BLaER1 (cell line): ENCODE data around the gene SPNS1.
A peak's percentile ranks its signal among the peaks of the same experiment; 100 is the strongest.

Experiments used
- H3K27ac ChIP-seq: shearing (Covaris generic); formaldehyde crosslinking; 2 replicates; pipeline ENCODE4 v1.8.1; 2022
- H3K27me3 ChIP-seq: shearing (Covaris generic); formaldehyde crosslinking; 2 replicates; pipeline ENCODE4 v1.8.1; 2022
- H3K36me3 ChIP-seq: shearing (Covaris generic); formaldehyde crosslinking; 2 replicates; pipeline ENCODE4 v1.8.1; 2022
- H3K4me1 ChIP-seq: shearing (Covaris generic); formaldehyde crosslinking; 2 replicates; pipeline ENCODE4 v1.8.1; 2022
- H3K4me2 ChIP-seq: shearing (Covaris generic); formaldehyde crosslinking; 2 replicates; pipeline ENCODE4 v1.8.1; 2022
- H3K4me3 ChIP-seq: shearing (Covaris generic); formaldehyde crosslinking; 2 replicates; pipeline ENCODE4 v1.8.1; 2022
- H3K9ac ChIP-seq: shearing (Covaris generic); formaldehyde crosslinking; 2 replicates; pipeline ENCODE4 v1.8.1; 2022
- H3K9me3 ChIP-seq: shearing (Covaris generic); formaldehyde crosslinking; 2 replicates; pipeline ENCODE4 v1.8.1; 2022
- H4K20me1 ChIP-seq: shearing (Covaris generic); formaldehyde crosslinking; 2 replicates; pipeline ENCODE4 v1.8.1; 2022
- Cebpa-rat ChIP-seq: shearing (Covaris generic); IDR thresholded peaks from 2 replicates; pipeline ENCODE4 v1.8.1; 2022

The SPNS1 gene

GRCh38 chr16:29014561-29015069 lies 40.0 kb downstream of the SPNS1 start:
- no peak overlapping the region for H3K9ac ChIP-seq
- H3K36me3 ChIP-seq = no peaks in the 10 kb centered on the region
- no peaks in the 10 kb centered on the region for H3K27me3 ChIP-seq
- peaks cover 14% of the 10 kb centered on the region for H3K4me1 ChIP-seq
- no peak for TF ChIP-seq Cebpa-rat
- H4K20me1 ChIP-seq = no peaks in the 10 kb centered on the region
- H3K9me3 ChIP-seq = no peaks in the 10 kb centered on the region
- no peak overlapping the region for H3K27ac ChIP-seq
- no peak overlapping the region for H3K4me2 ChIP-seq
- no peak overlapping the region for H3K4me3 ChIP-seq

GRCh38 chr16:29022196-29022595 lies 47.6 kb downstream of the SPNS1 start:
- Histone ChIP-seq H3K27me3 (no peaks in the 10 kb centered on the region), H3K4me2 (peak overlapping the region; percentile 95), H3K27ac (peak overlapping the region; percentile 45; the same call in 1 of the 2 replicates), H3K9me3 (no peaks in the 10 kb centered on the region), H3K4me3 (no peak overlapping the region), H3K9ac (no peak overlapping the region), H3K4me1 (peaks cover 88% of the 10 kb centered on the region), H3K36me3 (no peaks in the 10 kb centered on the region), H4K20me1 (no peaks in the 10 kb centered on the region)
- TF ChIP-seq Cebpa-rat = no peak

GRCh38 chr16:29023279-29024277 lies 49.0 kb downstream of the SPNS1 start:
- TF ChIP-seq Cebpa-rat = no peak
- Histone ChIP-seq H3K36me3 (no peaks in the 10 kb centered on the region), H3K4me2 (peak overlapping the region; percentile 95), H3K27ac (peak overlapping the region; percentile 91), H3K27me3 (no peaks in the 10 kb centered on the region), H4K20me1 (no peaks in the 10 kb centered on the region), H3K4me3 (peak overlapping the region; percentile 48), H3K9me3 (no peaks in the 10 kb centered on the region), H3K4me1 (peaks cover 100% of the 10 kb centered on the region), H3K9ac (peak overlapping the region; percentile 73)

GRCh38 chr16:29024278-29024677 lies 49.7 kb downstream of the SPNS1 start:
- no peaks in the 10 kb centered on the region for H3K36me3 ChIP-seq
- TF ChIP-seq Cebpa-rat = no peak
- peak overlapping the region; percentile 95 for H3K4me2 ChIP-seq
- H3K4me3 ChIP-seq = peak overlapping the region; percentile 48
- no peaks in the 10 kb centered on the region for H3K27me3 ChIP-seq
- H3K4me1 ChIP-seq = peaks cover 100% of the 10 kb centered on the region
- peak overlapping the region; percentile 91 for H3K27ac ChIP-seq
- H3K9ac ChIP-seq = peak overlapping the region; percentile 73
- H4K20me1 ChIP-seq = no peaks in the 10 kb centered on the region
- no peaks in the 10 kb centered on the region for H3K9me3 ChIP-seq

GRCh38 chr16:29025218-29025617 lies 50.6 kb downstream of the SPNS1 start:
- H3K36me3 ChIP-seq = no peaks in the 10 kb centered on the region
- 0 out of 2 replicates have a peak overlapping the region, but pooled peaks have one; percentile 48 for H3K4me3 ChIP-seq
- peaks cover 100% of the 10 kb centered on the region for H3K4me1 ChIP-seq
- no peaks in the 10 kb centered on the region for H3K9me3 ChIP-seq
- peak overlapping the region; percentile 95 for H3K4me2 ChIP-seq
- peak overlapping the region; percentile 91 for H3K27ac ChIP-seq
- no peak for TF ChIP-seq Cebpa-rat
- peak overlapping the region; percentile 73; the same call in 1 of the 2 replicates for H3K9ac ChIP-seq
- H4K20me1 ChIP-seq = no peaks in the 10 kb centered on the region
- no peaks in the 10 kb centered on the region for H3K27me3 ChIP-seq

GRCh38 chr16:29025735-29026134 lies 51.2 kb downstream of the SPNS1 start:
- TF ChIP-seq Cebpa-rat = no peak
- H3K4me1 ChIP-seq = peaks cover 100% of the 10 kb centered on the region
- no peaks in the 10 kb centered on the region for H3K27me3 ChIP-seq
- peak overlapping the region; percentile 95 for H3K4me2 ChIP-seq
- H4K20me1 ChIP-seq = no peaks in the 10 kb centered on the region
- no peaks in the 10 kb centered on the region for H3K9me3 ChIP-seq
- peak overlapping the region; percentile 91 for H3K27ac ChIP-seq
- no peak overlapping the region for H3K4me3 ChIP-seq
- H3K36me3 ChIP-seq = no peaks in the 10 kb centered on the region
- no peak overlapping the region; the same call in 1 of the 2 replicates for H3K9ac ChIP-seq

- no peak for TF ChIP-seq Cebpa-rat
- no peak overlapping the region for H3K4me3 ChIP-seq
- H3K27me3 ChIP-seq = no peaks in the 10 kb centered on the region
- peak overlapping the region; percentile 79 for H3K27ac ChIP-seq
- peak overlapping the region; percentile 75 for H3K4me2 ChIP-seq
- H3K9ac ChIP-seq = no peak overlapping the region
- H3K36me3 ChIP-seq = no peaks in the 10 kb centered on the region
- H3K9me3 ChIP-seq = no peaks in the 10 kb centered on the region
- H4K20me1 ChIP-seq = no peaks in the 10 kb centered on the region
- H3K4me1 ChIP-seq = peaks cover 74% of the 10 kb centered on the region
Measured at GRCh38 chr16:29028457-29029167, 54.0 kb downstream of the SPNS1 start.

GRCh38 chr16:29029168-29029994 lies 54.8 kb downstream of the SPNS1 start:
- Histone ChIP-seq H3K9ac (peak overlapping the region; percentile 57; the same call in 1 of the 2 replicates), H3K9me3 (no peaks in the 10 kb centered on the region), H3K27me3 (no peaks in the 10 kb centered on the region), H3K4me1 (peaks cover 66% of the 10 kb centered on the region), H3K4me2 (peak overlapping the region; percentile 75), H4K20me1 (no peaks in the 10 kb centered on the region), H3K27ac (peak overlapping the region; percentile 79), H3K4me3 (no peak overlapping the region), H3K36me3 (no peaks in the 10 kb centered on the region)
- TF ChIP-seq Cebpa-rat = no peak
